Prostate gland (tissue), 2 donors: Measurements from ENCODE around the gene SCYL2.

Source experiments
- CTCF ChIP-seq, 4 experiments: fragments of 200-600 bp in 2 of 4; fragments of 450-650 bp in 2 of 4; sonication (generic) in 2 of 4; IDR thresholded peaks; 1 replicate in 3 of 4; 2 replicates in 1 of 4; pipeline ENCODE4 v1.5.1; 2016 to 2019; ENCODE audit warnings: antibody characterized with exemption in 4 of 4, mild to moderate bottlenecking in 2 of 4, moderate library complexity in 2 of 4
- POLR2A ChIP-seq: fragments of 450-650 bp; IDR thresholded peaks from one replicate; pipeline ENCODE4 v1.6.1; 2016; ENCODE audit warnings: antibody characterized with exemption, mild to moderate bottlenecking
- POLR2AphosphoS5 ChIP-seq: sonication (generic); formaldehyde crosslinking; IDR thresholded peaks from one replicate; pipeline ENCODE4 v1.6.1; 2017; ENCODE audit warnings: antibody characterized with exemption

- no peak for TF ChIP-seq CTCF (IDR thresholded peaks at IDR 0.05)
- no peak for TF ChIP-seq POLR2AphosphoS5
- TF ChIP-seq POLR2A = no peak
Observed at GRCh38 chr12:100371146-100371545, 104.2 kb downstream of the SCYL2 start.
